OCI-M2 (cell line): Measurements from ENCODE around the gene PDLIM7.
"Not testable (repeated sequence)": the region's sequence is repeated elsewhere in the genome, so short reads cannot be mapped to it uniquely, and the experiment has no call there.

Source experiments
- DNase-seq: peaks from one replicate; lab custom pipeline; 2025; ENCODE audit not compliant: unreplicated experiment; lab: John Stamatoyannopoulos, UW

PDLIM7 gene

DNA sequence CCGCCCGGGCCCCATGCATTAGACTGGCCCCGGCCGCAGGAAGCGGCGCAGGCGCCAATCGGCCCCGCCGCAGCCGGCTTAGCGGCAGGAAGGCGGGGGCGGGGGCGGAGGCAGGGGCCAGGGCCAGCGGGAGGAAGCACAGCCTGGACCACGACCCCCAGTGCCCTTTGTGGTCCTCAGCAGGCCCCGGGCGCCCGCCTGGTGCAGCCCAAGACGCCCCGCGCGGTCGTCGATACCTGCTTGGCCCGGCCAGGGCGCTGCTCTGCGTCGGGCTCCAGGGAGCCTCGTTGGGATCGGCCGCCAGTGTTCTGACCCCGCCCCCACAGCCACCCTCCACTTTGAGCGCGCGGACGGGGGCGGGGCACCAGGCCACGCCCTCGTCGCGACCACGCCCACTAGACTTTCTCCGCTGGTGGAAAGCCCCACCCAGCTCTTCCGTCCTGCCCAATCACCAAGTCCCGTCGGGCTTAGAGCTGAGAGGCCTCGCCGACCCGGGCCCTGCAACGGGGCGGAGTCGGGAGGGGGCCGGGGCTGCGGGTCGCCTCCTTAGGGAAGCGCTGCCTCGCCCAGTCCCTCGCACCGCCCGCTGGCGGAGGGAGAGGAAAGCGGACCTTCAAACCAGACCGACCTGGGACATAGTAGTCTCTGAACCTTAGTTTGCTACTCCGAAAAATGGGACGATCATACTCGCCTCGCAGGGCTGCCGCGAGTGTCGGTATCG is at the start of gene PDLIM7:
TSS of gene PDLIM7 (minus strand) at position 313 of the 721 bp plus-strand sequence. CDS start 1,092 bp downstream, outside the sequence.
- peak; percentile 83 for DNase-seq

DNA sequence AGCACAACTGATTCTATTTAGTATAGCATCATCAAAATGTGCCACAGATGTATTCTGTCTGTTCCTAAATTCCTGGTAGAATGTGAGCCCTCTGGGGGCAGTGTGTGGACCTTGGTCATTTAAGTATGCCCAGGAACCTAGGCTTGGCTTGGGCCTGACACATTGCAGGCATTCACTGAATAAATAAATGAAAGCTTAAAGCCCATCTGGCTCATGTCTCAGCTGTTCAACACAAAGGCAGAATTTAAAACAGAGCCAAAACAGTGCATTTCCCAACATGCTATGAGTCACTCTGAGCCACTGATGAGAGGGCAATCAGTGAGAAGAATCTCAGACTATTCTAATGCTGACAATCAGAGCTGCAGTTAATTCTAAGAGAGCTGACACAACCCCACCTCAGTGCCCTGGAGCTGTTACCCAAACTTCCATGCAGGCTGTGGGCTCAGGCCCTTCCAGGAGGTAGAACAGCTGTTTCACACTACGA is 48.9 kb upstream of the PDLIM7 start:
- no peak for DNase-seq

DNA sequence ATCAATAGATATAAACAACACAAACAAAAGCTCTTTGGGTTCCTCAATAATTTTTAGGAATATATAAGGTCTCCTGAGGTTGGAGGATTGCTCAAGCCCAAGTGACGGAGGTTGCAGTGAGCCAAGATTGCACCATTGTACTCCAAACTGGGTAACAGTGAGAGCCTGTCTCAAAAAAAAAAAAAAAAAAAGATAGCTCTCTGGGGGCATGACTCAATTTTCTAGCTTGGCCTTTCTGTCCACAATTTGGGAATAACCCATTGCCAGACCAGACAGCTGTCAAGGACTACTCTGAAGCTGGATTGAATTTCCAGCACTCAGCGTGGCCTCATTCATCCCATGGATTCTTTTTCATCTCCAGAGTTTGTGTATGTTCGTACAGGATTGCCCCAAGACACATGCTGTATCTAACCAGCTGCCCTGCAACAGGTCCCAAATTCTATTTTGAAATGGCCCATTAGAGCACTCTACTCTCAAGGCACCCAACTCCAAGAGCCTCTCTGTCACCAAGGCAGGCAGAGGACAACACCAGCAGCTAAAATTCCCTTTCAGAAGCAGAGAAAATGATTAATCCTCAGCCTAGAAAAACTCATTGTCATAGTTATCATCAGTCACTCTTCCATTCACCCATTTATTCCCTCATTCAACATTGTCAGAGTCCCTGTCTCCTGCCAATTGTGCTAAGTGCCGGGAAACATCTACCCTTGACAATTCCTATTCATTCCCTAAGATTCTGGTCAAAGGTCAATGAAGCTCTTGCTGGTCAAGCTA is 48.3 kb upstream of the PDLIM7 start:
- DNase-seq, result no peak

GRCh38 chr5:177542816-177543465 is 45.5 kb upstream of the PDLIM7 start:
- DNase-seq, result no peak

GRCh38 chr5:177540438-177540837 is 43.0 kb upstream of the PDLIM7 start:
- DNase-seq, result no peak

GRCh38 chr5:177539411-177539810 is 42.0 kb upstream of the PDLIM7 start:
- DNase-seq, result no peak

- DNase-seq, result no peak
Observed at GRCh38 chr5:177538876-177539275, 41.5 kb upstream of the PDLIM7 start.

GRCh38 chr5:177537389-177538361 is 40.3 kb upstream of the PDLIM7 start:
- no peak for DNase-seq

DNA sequence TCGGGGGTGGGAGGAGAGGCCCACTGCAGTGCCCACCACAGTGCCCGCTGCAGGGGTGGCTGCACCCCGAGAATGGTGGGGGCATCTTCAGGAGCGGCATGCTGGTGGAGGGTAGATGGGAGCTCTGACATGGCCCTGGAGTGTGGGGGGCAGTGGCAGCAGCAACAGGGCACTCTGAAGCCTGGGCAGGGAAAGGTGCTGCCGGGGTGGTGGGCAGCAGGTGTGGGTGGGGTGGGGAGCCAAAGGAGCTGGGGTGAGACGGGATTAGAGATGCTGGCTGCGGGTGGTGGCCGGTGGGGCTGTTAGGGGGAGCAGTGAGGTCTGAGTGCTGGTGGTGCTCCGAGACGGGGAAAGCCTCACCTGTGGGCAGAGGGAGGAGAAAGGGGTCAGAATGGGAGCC is 39.0 kb upstream of the PDLIM7 start:
- DNase-seq, result no peak

DNA sequence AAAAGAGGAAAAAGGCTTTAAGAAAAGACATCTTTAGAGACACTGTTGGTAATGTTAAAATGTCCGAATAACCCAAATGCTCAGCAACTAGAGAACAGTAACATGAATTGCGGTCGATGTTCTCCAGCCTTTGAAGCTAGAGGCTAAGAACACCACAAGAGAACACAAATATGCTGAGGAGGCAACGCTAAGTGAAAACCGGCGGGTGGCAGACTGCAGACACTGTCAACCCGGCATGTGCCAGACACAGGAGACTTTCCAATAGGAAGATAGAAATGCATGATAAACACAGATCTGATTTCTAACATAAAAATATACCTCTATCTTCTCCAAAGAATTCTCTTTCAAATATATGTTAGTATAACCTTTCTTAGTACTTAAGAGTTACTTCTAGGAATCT is 37.7 kb upstream of the PDLIM7 start:
- no peak for DNase-seq

GRCh38 chr5:177534433-177534832 is 37.0 kb upstream of the PDLIM7 start:
- not testable (repeated sequence) for DNase-seq

GRCh38 chr5:177531209-177531940 is 34.0 kb upstream of the PDLIM7 start:
- no peak for DNase-seq

DNA sequence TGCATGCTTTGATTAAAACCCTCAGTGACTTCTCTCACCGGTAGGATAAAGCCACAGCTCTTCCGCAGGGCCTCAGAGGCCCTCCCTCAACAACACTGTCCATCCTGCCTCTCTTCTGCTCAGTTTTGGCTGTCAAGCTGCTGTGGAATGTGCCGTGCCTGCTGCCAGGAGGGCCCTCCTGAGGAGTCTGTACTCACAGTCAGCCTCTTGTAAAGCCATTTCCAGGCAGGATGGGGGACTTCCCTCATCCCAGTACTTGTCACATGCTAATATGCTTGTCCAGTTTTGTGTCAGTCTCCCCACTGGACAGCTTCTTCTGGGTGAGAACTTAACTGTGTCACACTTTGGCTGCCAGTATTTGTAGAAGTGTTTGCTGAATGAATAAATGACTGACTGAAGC is 33.2 kb upstream of the PDLIM7 start:
- DNase-seq, result no peak

GRCh38 chr5:177529247-177530203 is 32.1 kb upstream of the PDLIM7 start:
- DNase-seq, result no peak

DNA sequence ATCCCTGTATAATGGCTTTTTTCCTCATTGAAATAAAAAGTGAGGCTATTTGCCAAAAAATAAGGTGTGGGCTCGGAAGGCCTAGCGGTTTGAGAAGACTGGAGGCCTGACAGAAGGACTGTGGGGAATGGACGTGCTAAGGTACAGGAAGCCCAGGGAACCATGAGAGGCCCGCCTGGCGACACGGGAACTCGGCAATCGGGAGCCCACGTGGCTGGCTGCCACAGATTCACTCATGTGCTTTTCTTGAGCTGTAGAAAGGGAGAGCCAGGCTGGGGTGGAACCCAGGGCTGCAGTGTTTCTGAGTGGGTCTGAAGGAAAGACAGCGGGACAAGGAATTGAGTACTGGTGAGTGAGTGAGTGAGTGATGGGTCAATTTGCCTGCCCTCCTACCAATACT is 31.2 kb upstream of the PDLIM7 start:
- DNase-seq, result no peak

- no peak for DNase-seq
Observed at GRCh38 chr5:177527595-177527994, 30.2 kb upstream of the PDLIM7 start.

DNA sequence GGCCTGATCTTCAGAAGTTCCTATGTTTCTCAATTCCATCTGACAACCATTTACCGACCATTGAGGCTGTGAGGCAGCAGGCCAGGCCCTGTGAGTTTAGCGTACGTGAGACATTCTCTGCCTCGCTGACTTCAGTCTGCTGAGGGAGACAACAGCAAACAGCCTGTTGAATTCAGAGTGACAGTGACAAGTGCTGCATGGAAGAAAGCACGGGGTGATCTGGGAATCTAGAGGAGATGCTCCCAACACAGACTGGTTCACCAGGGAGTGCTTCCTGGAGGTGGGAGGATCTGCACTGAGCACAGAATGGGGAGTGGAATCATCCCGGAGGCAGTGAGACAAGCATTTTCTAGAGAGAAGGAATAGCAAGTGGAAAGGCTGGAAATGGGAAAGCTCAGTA is 29.4 kb upstream of the PDLIM7 start:
- no peak for DNase-seq

DNA sequence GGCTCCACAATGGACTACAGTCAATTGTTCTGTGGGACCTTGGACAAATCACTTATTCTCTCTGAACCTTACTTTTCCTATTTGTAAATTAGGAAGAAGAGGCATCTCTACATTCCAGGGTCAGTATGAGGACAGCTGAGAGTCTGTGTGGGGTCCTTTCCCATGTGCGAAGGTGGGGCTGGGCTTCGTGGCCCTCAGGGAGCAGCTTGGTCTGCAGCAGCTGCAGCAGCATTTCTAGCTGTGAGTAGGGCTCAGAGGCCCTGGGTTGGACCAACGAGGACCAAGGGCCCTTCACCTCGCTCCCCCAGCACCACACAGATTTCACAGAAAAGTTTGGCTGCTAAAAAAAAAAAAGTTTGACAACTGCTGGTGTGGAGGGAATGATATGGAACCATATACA is 28.8 kb upstream of the PDLIM7 start:
- DNase-seq, result no peak
